ENCODE measurements around the gene TALDO1.

Gene TALDO1

DNA sequence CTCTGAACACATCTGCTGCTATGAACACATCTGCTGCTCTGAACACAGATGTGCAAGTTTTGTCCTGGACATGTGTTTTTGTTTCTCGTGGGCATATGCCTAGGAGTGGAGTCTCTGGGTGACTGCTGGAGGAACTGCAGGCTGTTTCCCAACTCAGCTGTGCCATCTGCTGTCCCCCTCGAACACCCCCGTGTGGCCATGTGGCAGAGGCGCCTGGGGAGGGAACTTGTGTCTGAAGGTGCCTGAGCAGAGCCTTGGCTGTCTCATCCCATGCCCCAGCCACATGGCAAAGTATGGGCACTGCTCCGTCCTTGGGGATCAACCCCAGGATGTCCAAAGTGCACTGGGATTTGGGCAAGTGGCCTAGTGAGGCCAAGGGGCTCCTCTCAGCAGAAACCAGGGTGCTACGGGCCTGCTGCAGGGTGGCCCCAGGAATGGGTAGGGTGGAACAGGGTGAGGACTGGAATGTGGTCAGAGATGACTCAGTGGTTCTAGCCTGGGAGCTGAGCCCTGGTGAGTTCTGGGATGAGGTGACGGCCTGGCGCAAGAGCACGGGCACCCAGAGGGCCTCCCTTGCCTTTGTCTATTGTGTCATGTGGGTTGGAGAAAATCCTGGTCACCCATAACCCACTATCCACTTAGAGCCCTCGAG, 15.3 kb downstream of the TALDO1 start:
- peak overlapping the region; percentile 2 to 59 for H3K9ac ChIP-seq (ENCODE audit: low read depth in 1 of 2, low read length in 2 of 2)
- peaks cover 12 to 16% of the 10 kb centered on the region in 2 donors for H3K4me1 ChIP-seq (ENCODE audit: control insufficient read depth in 1 of 2, insufficient read depth in 2 of 2, low read length in 2 of 2)
- peak overlapping the region; percentile 54 for H3K27ac ChIP-seq (ENCODE audit: low read depth, low read length)
- H3K4me3 ChIP-seq (ENCODE audit: low read depth in 1 of 2, low read length in 2 of 2) = no peak overlapping the region
- no peaks in the 10 kb centered on the region for H3K9me3 ChIP-seq (ENCODE audit: control insufficient read depth in 1 of 2, low read length in 2 of 2)
- H3K27me3 ChIP-seq (ENCODE audit: control insufficient read depth in 1 of 2, insufficient read depth in 2 of 2, low read length in 2 of 2) = no peaks in the 10 kb centered on the region
- peaks cover 17 to 79% of the 10 kb centered on the region in 2 donors for H3K36me3 ChIP-seq (ENCODE audit: control insufficient read depth in 1 of 2, insufficient read depth in 2 of 2, low read length in 2 of 2)

DNA sequence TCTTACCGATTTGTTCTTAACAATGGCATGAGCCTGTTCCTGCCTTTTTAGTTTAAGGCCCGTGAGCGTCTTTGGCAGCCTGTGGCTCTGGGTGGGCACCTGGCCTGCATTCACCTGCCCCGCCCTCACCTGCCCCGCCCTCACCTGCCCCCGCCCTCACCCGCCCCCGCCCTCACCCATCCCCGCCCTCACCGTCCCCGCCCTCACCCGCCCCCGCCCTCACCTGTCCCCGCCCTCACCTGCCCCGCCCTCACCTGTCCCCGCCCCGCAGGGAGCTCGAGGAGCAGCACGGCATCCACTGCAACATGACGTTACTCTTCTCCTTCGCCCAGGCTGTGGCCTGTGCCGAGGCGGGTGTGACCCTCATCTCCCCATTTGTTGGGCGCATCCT, 15.8 kb downstream of the TALDO1 start:
- H3K4me1 ChIP-seq (ENCODE audit: control insufficient read depth in 1 of 2, insufficient read depth in 2 of 2, low read length in 2 of 2) = peaks cover 12 to 16% of the 10 kb centered on the region in 2 donors
- no peaks in the 10 kb centered on the region for H3K27me3 ChIP-seq (ENCODE audit: control insufficient read depth in 1 of 2, insufficient read depth in 2 of 2, low read length in 2 of 2)
- H3K27ac ChIP-seq (ENCODE audit: low read depth, low read length) = peak overlapping the region; percentile 54
- H3K9me3 ChIP-seq (ENCODE audit: control insufficient read depth in 1 of 2, low read length in 2 of 2) = no peaks in the 10 kb centered on the region
- no peak overlapping the region for H3K4me3 ChIP-seq (ENCODE audit: low read depth in 1 of 2, low read length in 2 of 2)
- H3K36me3 ChIP-seq (ENCODE audit: control insufficient read depth in 1 of 2, insufficient read depth in 2 of 2, low read length in 2 of 2) = peaks cover 16 to 75% of the 10 kb centered on the region in 2 donors
- peak overlapping the region; percentile 2 to 59 for H3K9ac ChIP-seq (ENCODE audit: low read depth in 1 of 2, low read length in 2 of 2)

DNA sequence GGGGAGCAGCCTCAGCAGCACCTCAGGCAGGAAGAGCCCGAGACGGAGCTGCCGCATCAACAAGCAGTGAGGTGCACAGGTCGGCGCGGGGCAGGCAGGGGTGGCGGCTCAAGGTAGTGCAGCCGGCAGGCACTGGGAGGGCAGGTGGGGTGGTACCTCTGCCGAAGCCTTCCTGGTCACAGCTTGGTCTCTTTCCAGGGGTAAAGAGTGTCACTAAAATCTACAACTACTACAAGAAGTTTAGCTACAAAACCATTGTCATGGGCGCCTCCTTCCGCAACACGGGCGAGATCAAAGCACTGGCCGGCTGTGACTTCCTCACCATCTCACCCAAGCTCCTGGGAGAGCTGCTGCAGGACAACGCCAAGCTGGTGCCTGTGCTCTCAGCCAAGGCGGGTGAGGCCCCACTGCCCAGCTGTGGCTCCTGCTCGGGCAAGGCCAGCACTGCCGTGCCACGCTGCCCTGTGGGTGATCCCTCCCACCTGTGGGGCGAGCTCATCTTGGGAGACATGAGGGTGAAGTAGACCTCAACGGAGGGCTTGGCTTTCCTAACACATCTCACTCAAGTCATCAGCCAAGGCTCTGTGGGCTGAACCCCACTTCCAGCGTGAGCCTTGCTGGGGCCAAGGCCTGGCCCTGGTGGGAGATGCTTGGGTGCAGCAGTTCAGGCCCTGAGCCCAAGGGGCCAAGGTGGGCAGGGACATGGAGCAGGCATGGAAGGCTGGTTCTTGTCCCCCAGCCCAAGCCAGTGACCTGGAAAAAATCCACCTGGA, 16.5 kb downstream of the TALDO1 start:
- no peak overlapping the region for H3K27ac ChIP-seq (ENCODE audit: low read depth, low read length)
- H3K36me3 ChIP-seq (ENCODE audit: control insufficient read depth in 1 of 2, insufficient read depth in 2 of 2, low read length in 2 of 2) = peaks cover 16 to 70% of the 10 kb centered on the region in 2 donors

DNA sequence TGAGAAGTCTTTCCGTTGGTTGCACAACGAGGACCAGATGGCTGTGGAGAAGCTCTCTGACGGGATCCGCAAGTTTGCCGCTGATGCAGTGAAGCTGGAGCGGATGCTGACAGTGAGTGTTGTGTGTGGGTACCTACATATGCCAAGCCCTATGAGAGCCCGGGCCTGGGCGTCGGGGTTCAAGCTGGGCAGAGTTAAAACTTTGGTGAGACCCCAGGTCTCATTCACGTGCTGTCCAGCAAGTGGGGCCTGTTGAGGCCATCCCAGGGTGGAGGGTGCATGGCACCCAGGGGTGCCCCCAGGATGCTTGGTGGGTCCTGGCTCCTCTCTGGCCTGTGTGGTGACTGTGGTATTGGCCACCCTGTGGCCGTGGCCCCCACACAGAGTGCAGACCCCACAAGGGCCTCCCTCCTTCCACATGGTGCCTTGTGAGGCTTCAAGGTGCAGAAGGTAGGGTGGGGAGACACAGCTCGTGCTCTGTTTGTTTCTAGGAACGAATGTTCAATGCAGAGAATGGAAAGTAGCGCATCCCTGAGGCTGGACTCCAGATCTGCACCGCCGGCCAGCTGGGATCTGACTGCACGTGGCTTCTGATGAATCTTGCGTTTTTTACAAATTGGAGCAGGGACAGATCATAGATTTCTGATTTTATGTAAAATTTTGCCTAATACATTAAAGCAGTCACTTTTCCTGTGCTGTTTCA, 17.2 kb downstream of the TALDO1 start:
- no peaks in the 10 kb centered on the region for H3K9me3 ChIP-seq (ENCODE audit: control insufficient read depth in 1 of 2, low read length in 2 of 2)
- no peak overlapping the region for H3K9ac ChIP-seq (ENCODE audit: low read depth in 1 of 2, low read length in 2 of 2)
- no peak overlapping the region for H3K4me3 ChIP-seq (ENCODE audit: low read depth in 1 of 2, low read length in 2 of 2)
- H3K27me3 ChIP-seq (ENCODE audit: control insufficient read depth in 1 of 2, insufficient read depth in 2 of 2, low read length in 2 of 2) = no peaks in the 10 kb centered on the region
- H3K36me3 ChIP-seq (ENCODE audit: control insufficient read depth in 1 of 2, insufficient read depth in 2 of 2, low read length in 2 of 2) = peaks cover 16 to 65% of the 10 kb centered on the region in 2 donors
- no peak overlapping the region for H3K27ac ChIP-seq (ENCODE audit: low read depth, low read length)
- peaks cover 12 to 16% of the 10 kb centered on the region in 2 donors for H3K4me1 ChIP-seq (ENCODE audit: control insufficient read depth in 1 of 2, insufficient read depth in 2 of 2, low read length in 2 of 2)

More for the DNA sequence above, 16.5 kb downstream of the TALDO1 start:
- Histone ChIP-seq H3K4me3 (ENCODE audit: low read depth in 1 of 2, low read length in 2 of 2) (no peak overlapping the region), H3K9me3 (ENCODE audit: control insufficient read depth in 1 of 2, low read length in 2 of 2) (no peaks in the 10 kb centered on the region), H3K4me1 (ENCODE audit: control insufficient read depth in 1 of 2, insufficient read depth in 2 of 2, low read length in 2 of 2) (peaks cover 12 to 16% of the 10 kb centered on the region in 2 donors), H3K9ac (ENCODE audit: low read depth in 1 of 2, low read length in 2 of 2) (no peak overlapping the region), H3K27me3 (ENCODE audit: control insufficient read depth in 1 of 2, insufficient read depth in 2 of 2, low read length in 2 of 2) (no peaks in the 10 kb centered on the region)

DNA sequence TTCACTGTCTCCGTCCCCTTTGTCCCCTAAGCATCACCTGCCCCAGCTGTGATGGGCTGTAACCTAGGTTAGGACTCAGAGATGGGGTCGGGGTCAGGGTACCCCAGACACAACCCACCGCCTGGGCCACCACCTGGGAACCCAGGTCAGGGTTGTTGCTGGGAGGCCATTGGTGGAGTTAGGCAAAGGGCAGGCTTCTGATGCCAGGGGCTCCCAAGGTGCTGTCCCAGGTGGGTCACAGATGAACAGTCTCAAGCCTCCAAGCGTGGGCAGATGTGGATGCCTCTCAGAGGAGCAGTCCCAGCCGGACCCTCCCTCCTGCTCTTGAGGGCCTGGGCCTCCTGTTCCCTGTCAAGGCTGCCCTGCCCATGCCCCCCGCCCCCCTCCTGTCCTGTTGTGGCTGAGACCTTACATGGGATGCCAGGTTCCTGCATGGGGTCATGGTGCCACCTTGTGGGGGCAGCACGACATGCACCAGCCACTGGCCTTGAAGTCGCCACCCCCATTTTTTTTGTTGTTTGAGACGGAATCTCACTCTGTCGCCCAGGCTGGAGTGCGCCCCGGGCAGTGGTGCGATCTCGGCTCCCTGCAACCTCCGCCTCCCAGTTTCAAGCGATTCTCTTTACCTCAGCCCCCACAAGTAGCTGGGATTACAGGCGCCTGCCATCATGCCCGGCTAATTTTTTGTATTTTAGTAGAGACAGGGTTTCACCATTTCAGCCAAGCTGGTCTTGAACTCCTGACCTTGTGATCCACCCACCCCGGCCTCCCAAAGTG, 17.9 kb downstream of the TALDO1 start:
- Histone ChIP-seq H3K9ac (ENCODE audit: low read depth in 1 of 2, low read length in 2 of 2) (no peak overlapping the region), H3K36me3 (ENCODE audit: control insufficient read depth in 1 of 2, insufficient read depth in 2 of 2, low read length in 2 of 2) (peaks cover 12 to 63% of the 10 kb centered on the region in 2 donors), H3K4me1 (ENCODE audit: control insufficient read depth in 1 of 2, insufficient read depth in 2 of 2, low read length in 2 of 2) (peaks cover 12 to 16% of the 10 kb centered on the region in 2 donors), H3K27me3 (ENCODE audit: control insufficient read depth in 1 of 2, insufficient read depth in 2 of 2, low read length in 2 of 2) (no peaks in the 10 kb centered on the region), H3K9me3 (ENCODE audit: control insufficient read depth in 1 of 2, low read length in 2 of 2) (no peaks in the 10 kb centered on the region), H3K27ac (ENCODE audit: low read depth, low read length) (no peak overlapping the region), H3K4me3 (ENCODE audit: low read depth in 1 of 2, low read length in 2 of 2) (no peak overlapping the region)

DNA sequence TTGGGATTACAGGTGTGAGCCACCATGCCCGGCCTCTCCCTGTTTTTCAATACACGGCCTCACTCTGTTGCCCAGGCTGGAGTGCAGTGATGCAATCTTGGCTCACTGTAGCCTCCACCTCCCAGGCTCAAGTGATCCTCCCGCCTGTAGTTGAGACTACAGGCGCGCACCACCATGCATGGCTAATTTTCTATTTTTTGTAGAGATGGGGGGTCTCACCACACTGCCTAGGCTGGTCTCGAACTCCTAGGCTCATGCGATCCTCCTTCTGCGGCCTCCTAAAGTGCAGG, 18.5 kb downstream of the TALDO1 start:
- H3K27me3 ChIP-seq (ENCODE audit: control insufficient read depth in 1 of 2, insufficient read depth in 2 of 2, low read length in 2 of 2) = no peaks in the 10 kb centered on the region
- no peaks in the 10 kb centered on the region for H3K9me3 ChIP-seq (ENCODE audit: control insufficient read depth in 1 of 2, low read length in 2 of 2)
- no peak overlapping the region for H3K9ac ChIP-seq (ENCODE audit: low read depth in 1 of 2, low read length in 2 of 2)
- peaks cover 12 to 16% of the 10 kb centered on the region in 2 donors for H3K4me1 ChIP-seq (ENCODE audit: control insufficient read depth in 1 of 2, insufficient read depth in 2 of 2, low read length in 2 of 2)
- H3K36me3 ChIP-seq (ENCODE audit: control insufficient read depth in 1 of 2, insufficient read depth in 2 of 2, low read length in 2 of 2) = peaks cover 14 to 63% of the 10 kb centered on the region in 2 donors
- no peak overlapping the region for H3K4me3 ChIP-seq (ENCODE audit: low read depth in 1 of 2, low read length in 2 of 2)
- no peak overlapping the region for H3K27ac ChIP-seq (ENCODE audit: low read depth, low read length)

DNA sequence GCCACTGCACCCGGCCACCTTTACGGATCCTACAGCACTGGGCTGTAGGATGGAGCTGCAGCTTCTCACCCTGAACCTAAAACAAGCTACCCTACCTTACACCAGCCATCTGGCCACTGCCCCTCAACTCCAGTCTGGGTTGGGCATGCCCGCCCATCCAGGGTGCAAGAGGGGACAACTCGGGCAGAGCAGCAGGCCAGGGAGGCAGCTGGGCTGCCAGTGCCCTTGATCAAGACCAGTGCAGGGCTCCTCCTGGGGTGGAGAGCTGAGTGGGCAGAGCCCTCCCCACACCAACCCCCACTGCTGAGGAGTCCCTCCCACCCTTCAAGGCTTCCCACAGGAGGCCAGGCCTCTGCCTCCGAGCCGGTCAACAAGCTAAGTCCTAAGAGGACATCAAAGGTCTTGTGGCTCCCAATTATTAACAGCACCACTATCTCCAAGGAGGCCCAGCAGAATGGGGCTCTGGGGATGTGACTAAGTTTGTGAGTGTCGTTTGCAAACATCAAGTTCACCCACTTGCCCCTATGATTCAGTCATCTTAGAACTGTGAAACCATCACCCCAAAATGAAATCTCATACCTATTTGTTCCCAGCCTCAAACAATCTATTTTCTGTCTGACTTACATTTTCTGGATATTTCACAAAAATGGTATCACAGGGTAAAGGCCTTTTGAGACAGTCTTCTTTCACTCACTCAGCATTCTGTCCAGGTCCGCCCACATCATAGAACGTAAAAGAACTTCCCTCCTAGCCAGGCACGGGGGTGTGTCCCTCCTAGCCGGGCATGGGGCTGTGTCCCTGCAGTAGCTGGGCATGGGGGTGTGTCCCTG, 19.1 kb downstream of the TALDO1 start:
- H3K27ac ChIP-seq (ENCODE audit: low read depth, low read length) = no peak overlapping the region
- H3K9me3 ChIP-seq (ENCODE audit: control insufficient read depth in 1 of 2, low read length in 2 of 2) = no peaks in the 10 kb centered on the region
- peaks cover 12 to 16% of the 10 kb centered on the region in 2 donors for H3K4me1 ChIP-seq (ENCODE audit: control insufficient read depth in 1 of 2, insufficient read depth in 2 of 2, low read length in 2 of 2)
- H3K4me3 ChIP-seq (ENCODE audit: low read depth in 1 of 2, low read length in 2 of 2) = no peak overlapping the region
- peaks cover 20 to 63% of the 10 kb centered on the region in 2 donors for H3K36me3 ChIP-seq (ENCODE audit: control insufficient read depth in 1 of 2, insufficient read depth in 2 of 2, low read length in 2 of 2)
- no peaks in the 10 kb centered on the region for H3K27me3 ChIP-seq (ENCODE audit: control insufficient read depth in 1 of 2, insufficient read depth in 2 of 2, low read length in 2 of 2)
- no peak overlapping the region for H3K9ac ChIP-seq (ENCODE audit: low read depth in 1 of 2, low read length in 2 of 2)

DNA sequence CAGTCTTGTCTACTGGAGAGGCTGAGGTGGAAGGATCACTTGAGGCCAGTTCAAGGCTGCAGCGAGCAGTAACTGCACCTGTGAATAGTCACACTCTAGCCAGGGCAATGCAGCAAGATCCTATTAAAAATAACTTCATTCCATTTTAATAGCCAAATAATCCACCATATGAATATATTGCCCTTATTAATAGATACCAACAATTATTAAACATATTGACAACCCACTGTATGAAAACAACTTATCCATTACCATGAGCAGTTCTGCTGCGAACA, 19.6 kb downstream of the TALDO1 start:
- H3K27ac ChIP-seq (ENCODE audit: low read depth, low read length) = no peak overlapping the region
- no peak overlapping the region for H3K4me3 ChIP-seq (ENCODE audit: low read depth in 1 of 2, low read length in 2 of 2)
- no peaks in the 10 kb centered on the region for H3K9me3 ChIP-seq (ENCODE audit: control insufficient read depth in 1 of 2, low read length in 2 of 2)
- no peaks in the 10 kb centered on the region for H3K27me3 ChIP-seq (ENCODE audit: control insufficient read depth in 1 of 2, insufficient read depth in 2 of 2, low read length in 2 of 2)
- H3K9ac ChIP-seq (ENCODE audit: low read depth in 1 of 2, low read length in 2 of 2) = no peak overlapping the region
- H3K36me3 ChIP-seq (ENCODE audit: control insufficient read depth in 1 of 2, insufficient read depth in 2 of 2, low read length in 2 of 2) = peaks cover 21 to 64% of the 10 kb centered on the region in 2 donors
- peaks cover 12 to 16% of the 10 kb centered on the region in 2 donors for H3K4me1 ChIP-seq (ENCODE audit: control insufficient read depth in 1 of 2, insufficient read depth in 2 of 2, low read length in 2 of 2)

DNA sequence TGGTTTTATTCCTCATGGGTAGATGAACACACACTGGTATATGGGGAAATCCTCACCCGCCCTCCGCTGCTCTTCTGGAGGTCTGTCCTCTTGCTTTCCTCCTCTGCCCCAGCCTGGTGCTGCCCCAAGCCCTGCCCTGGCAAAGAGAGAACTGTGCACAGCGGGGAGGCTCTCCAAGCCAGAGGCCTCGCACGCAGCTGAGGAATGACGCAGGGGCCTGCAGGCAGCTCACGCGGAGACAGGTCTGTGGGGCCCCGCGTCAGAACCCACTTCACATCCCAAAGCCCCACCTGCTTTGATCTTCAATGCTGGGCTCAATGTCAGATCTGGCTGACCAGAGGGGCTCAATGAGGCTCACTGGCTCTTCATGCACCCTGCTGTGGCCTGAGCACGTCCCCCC, 20.0 kb downstream of the TALDO1 start:
- Histone ChIP-seq H3K27ac (ENCODE audit: low read depth, low read length) (no peak overlapping the region), H3K36me3 (ENCODE audit: control insufficient read depth in 1 of 2, insufficient read depth in 2 of 2, low read length in 2 of 2) (peaks cover 21 to 64% of the 10 kb centered on the region in 2 donors), H3K9ac (ENCODE audit: low read depth in 1 of 2, low read length in 2 of 2) (no peak overlapping the region), H3K9me3 (ENCODE audit: control insufficient read depth in 1 of 2, low read length in 2 of 2) (no peaks in the 10 kb centered on the region), H3K4me3 (ENCODE audit: low read depth in 1 of 2, low read length in 2 of 2) (no peak overlapping the region), H3K27me3 (ENCODE audit: control insufficient read depth in 1 of 2, insufficient read depth in 2 of 2, low read length in 2 of 2) (no peaks in the 10 kb centered on the region), H3K4me1 (ENCODE audit: control insufficient read depth in 1 of 2, insufficient read depth in 2 of 2, low read length in 2 of 2) (peaks cover 11 to 15% of the 10 kb centered on the region in 2 donors)

Measured in duodenal mucosa (tissue), 2 donors.